Measurements from ENCODE around the gene PRM3. TPM values are rescaled to one million over a fixed set of nuclear protein-coding genes. Genes with fewer than 3 reads are reported as not detected.

The PRM3 gene
- total RNA-seq, 1 experiment from 2014 or later = not detected

DNA sequence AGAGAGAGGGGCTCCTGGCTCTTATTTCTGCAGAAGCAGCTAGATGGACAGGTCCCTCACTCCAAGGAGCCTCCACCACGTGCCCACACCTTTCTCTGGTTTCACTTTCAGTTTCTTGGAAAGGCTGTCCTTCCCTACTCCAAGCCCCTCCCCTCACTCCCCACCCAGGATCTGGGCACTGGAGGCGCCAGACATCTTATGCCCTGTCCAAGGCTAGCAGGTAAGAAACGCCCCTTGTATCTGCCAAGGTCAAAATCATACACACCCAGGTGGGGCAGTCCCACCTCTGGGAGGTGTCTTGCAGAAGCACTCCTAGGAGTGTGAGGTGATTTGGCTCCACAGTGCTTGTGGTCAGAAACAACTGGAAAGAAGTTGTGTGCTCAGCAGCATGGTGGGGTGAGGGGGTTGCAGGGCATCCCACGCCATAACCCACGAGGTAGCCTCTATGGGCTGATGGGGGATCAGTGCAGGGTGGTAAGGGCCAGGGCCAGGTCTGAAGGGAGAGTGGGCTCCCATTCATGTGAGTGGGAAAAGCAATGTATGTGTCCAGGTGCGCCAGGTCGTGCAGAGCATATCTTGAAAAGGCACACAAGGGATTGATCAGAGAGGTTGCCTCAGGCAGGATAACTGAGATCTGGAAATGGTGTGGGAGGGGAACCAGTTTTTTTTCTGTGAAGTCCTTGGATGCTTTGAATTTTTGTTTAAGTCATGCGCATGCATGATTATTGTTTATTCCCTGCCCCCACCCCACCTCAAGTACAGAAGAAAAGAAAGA is 39.5 kb upstream of the PRM3 start:
- Mint-ChIP-seq H3K4me1 (peaks cover 50 to 55% of the 10 kb centered on the region in 2 experiments), H3K9me3 (no peaks in the 10 kb centered on the region), H3K36me3 (ENCODE audit: insufficient read depth in 1 of 3, low read depth in 3 of 3) (peaks cover 0 to 2% (median 0%) of the 10 kb centered on the region in 3 experiments; a peak in 1 of 7 replicates), H3K27ac (peak overlapping the region; percentile 88 to 98 (median 90)), H3K4me3 (peak overlapping the region; percentile 7 to 41; a peak in 2 of 5 replicates), H3K27me3 (ENCODE audit: low read depth) (no peaks in the 10 kb centered on the region)
- Histone ChIP-seq H3K18ac (ENCODE audit: insufficient read length, low read depth, low read length) (peak overlapping the region; percentile 90), H4K5ac (ENCODE audit: insufficient read length, low read depth, low read length) (peak overlapping the region; percentile 91), H3K4ac (ENCODE audit: low read depth, low read length) (no peak overlapping the region), H3K79me1 (ENCODE audit: insufficient read depth, low read depth, low read length, poor library complexity, severe bottlenecking) (no peaks in the 10 kb centered on the region), H3K27me3 (ENCODE audit: insufficient read depth, low read length) (no peaks in the 10 kb centered on the region), H3K23me2 (ENCODE audit: insufficient read length, low read depth, low read length, poor library complexity, severe bottlenecking) (no peaks in the 10 kb centered on the region), H3K4me2 (ENCODE audit: insufficient read depth, insufficient read length, low read length) (peak overlapping the region; percentile 63), H3T11ph (ENCODE audit: low read length) (no peak overlapping the region), H3K14ac (ENCODE audit: insufficient read depth, low read length) (peak overlapping the region; percentile 78), H2BK120ac (ENCODE audit: low read depth, low read length, poor library complexity, severe bottlenecking) (no peak overlapping the region), H3K56ac (ENCODE audit: insufficient read length, low read depth, low read length) (no peak overlapping the region), H4K8ac (replicated peaks; ENCODE audit: insufficient read length, low read depth, low read length) (peak overlapping the region; percentile 40), H2BK20ac (ENCODE audit: low read depth, low read length, poor library complexity, severe bottlenecking) (no peak overlapping the region), H2BK5ac (ENCODE audit: insufficient read length, low read length) (peak overlapping the region; percentile 93), H3K79me2 (ENCODE audit: insufficient read depth, low read length) (no peaks in the 10 kb centered on the region), H3K9ac (ENCODE audit: extremely low read depth, insufficient read length, low read length) (peak overlapping the region; percentile 34), H3K27ac (ENCODE audit: insufficient read length, low read depth, low read length) (peak overlapping the region; percentile 96), H2AK5ac (ENCODE audit: insufficient read length, low read length) (peak overlapping the region; percentile 57), H3K23ac (ENCODE audit: insufficient read length, low read depth, low read length) (no peak overlapping the region), H4K20me1 (ENCODE audit: control insufficient read depth, insufficient read depth, insufficient read length) (no peaks in the 10 kb centered on the region), H2AFZ (ENCODE audit: low read length) (no peak overlapping the region), H4K91ac (ENCODE audit: insufficient read length, low read depth, low read length) (peak overlapping the region; percentile 63), H2BK12ac (ENCODE audit: insufficient read length, low read depth, low read length) (peak overlapping the region; percentile 47), H3K9me3 (ENCODE audit: control insufficient read depth, low read depth, low read length) (no peaks in the 10 kb centered on the region), H2BK15ac (ENCODE audit: low read depth, low read length) (no peak overlapping the region), H3K4me1 (ENCODE audit: insufficient read depth, low read length) (peaks cover 6% of the 10 kb centered on the region; the same call in 1 of the 2 replicates)
- no CpG with 5 or more reads among the region's 8 CpGs for WGBS (ENCODE audit: extremely low coverage, insufficient read length, low lambda C conversion rate)
- peak; percentile 74 for DNase-seq
- TF ChIP-seq, protein P1, sequence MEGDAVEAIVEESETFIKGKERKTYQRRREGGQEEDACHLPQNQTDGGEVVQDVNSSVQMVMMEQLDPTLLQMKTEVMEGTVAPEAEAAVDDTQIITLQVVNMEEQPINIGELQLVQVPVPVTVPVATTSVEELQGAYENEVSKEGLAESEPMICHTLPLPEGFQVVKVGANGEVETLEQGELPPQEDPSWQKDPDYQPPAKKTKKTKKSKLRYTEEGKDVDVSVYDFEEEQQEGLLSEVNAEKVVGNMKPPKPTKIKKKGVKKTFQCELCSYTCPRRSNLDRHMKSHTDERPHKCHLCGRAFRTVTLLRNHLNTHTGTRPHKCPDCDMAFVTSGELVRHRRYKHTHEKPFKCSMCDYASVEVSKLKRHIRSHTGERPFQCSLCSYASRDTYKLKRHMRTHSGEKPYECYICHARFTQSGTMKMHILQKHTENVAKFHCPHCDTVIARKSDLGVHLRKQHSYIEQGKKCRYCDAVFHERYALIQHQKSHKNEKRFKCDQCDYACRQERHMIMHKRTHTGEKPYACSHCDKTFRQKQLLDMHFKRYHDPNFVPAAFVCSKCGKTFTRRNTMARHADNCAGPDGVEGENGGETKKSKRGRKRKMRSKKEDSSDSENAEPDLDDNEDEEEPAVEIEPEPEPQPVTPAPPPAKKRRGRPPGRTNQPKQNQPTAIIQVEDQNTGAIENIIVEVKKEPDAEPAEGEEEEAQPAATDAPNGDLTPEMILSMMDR (conservative IDR thresholded peaks at IDR 0.05) = no peak

All from H9 (cell line).